Kidney epithelial cell (primary cell): ENCODE data around the gene OVOL1. TPM values are rescaled to one million over a fixed set of nuclear protein-coding genes. Genes with fewer than 3 reads are reported as not detected.

Source experiments
- DNase-seq: peaks from one replicate; pipeline ENCODE4 v3.0.0-alpha.2; 2010; ENCODE audit warnings: low read depth
- H3K27me3 ChIP-seq: 2 replicates; pipeline ENCODE4 v1.6.0; 2011; ENCODE audit warnings: low read length; ENCODE audit not compliant: control insufficient read depth, insufficient read depth
- H3K36me3 ChIP-seq: 2 replicates; pipeline ENCODE4 v1.5.1; 2011; ENCODE audit warnings: low read length; ENCODE audit not compliant: control insufficient read depth, insufficient read depth
- H3K4me3 ChIP-seq: 2 replicates; pipeline ENCODE4 v1.5.1; 2011; ENCODE audit warnings: low read depth, mild to moderate bottlenecking, control low read depth, low read length
- CTCF ChIP-seq: IDR thresholded peaks from 2 replicates; pipeline ENCODE4 v1.5.1; 2011; ENCODE audit warnings: mild to moderate bottlenecking, moderate library complexity, low read length, control low read depth, inconsistent platforms; ENCODE audit not compliant: insufficient read depth, poor library complexity, severe bottlenecking
- total RNA-seq: library from RNA; depleted of rRNA; stranded (reverse); fragments of >200 nt; gene quantifications from 2 replicates; pipeline ENCODE4 v1.2.3, GENCODE V29; 2015

OVOL1 gene
- total RNA-seq, 1 donor from 2014 or later: 17.8 TPM

- TF ChIP-seq CTCF: no peak
- H3K27me3 ChIP-seq: no peaks in the 10 kb centered on the region
- no peaks in the 10 kb centered on the region for H3K36me3 ChIP-seq
- no peak overlapping the region for H3K4me3 ChIP-seq
- no peak for DNase-seq
Observed at GRCh38 chr11:65776196-65776595, 10.7 kb upstream of the OVOL1 start.

- Histone ChIP-seq H3K36me3 (no peaks in the 10 kb centered on the region), H3K4me3 (no peak overlapping the region), H3K27me3 (no peaks in the 10 kb centered on the region)
- TF ChIP-seq CTCF: no peak
- no peak for DNase-seq
Observed at GRCh38 chr11:65776710-65777141, 10.1 kb upstream of the OVOL1 start.

- Histone ChIP-seq H3K4me3 (no peak overlapping the region), H3K27me3 (no peaks in the 10 kb centered on the region), H3K36me3 (no peaks in the 10 kb centered on the region)
- TF ChIP-seq CTCF: no peak
- DNase-seq: no peak
Observed at GRCh38 chr11:65777241-65777640, 9.6 kb upstream of the OVOL1 start.

GRCh38 chr11:65777821-65778361 lies 9.0 kb upstream of the OVOL1 start:
- Histone ChIP-seq H3K27me3 (no peaks in the 10 kb centered on the region), H3K4me3 (no peak overlapping the region), H3K36me3 (no peaks in the 10 kb centered on the region)
- no peak for TF ChIP-seq CTCF
- no peak for DNase-seq

- Histone ChIP-seq H3K4me3 (no peak overlapping the region), H3K27me3 (no peaks in the 10 kb centered on the region), H3K36me3 (no peaks in the 10 kb centered on the region)
- TF ChIP-seq CTCF: no peak
- no peak for DNase-seq
Observed at GRCh38 chr11:65778431-65778900, 8.4 kb upstream of the OVOL1 start.
